G401.6 (cell line): ENCODE measurements around the gene GPSM3.

Experiments used
- FAIRE-seq: peaks from 2 replicates; lab custom pipeline; 2012; peaks lifted over from hg19 to GRCh38; lab: Jason Lieb, UNC

GPSM3 gene

GRCh38 chr6:32173051-32173727 lies 19.3 kb downstream of the GPSM3 start:
- no peak for FAIRE-seq

GRCh38 chr6:32171234-32171633 lies 21.2 kb downstream of the GPSM3 start:
- no peak for FAIRE-seq

DNA sequence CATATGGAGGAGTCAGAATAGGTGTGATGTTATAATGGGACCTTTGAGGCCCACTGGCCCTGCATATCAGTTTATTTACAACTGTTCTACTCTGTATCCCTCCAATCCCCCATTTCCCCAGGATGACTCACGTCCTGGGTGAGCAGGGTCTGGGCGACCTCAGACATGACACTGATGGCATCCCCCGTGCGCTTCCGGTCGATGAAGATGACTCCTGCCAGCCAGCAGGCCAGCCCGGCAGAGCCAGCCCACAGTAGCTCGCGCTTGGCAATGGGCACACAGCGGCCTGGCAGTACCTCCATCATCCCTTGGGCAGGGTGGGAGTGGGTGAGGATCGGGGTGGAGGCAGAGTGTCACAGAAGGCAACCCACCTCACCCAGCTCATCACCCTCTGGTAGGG lies 22.1 kb downstream of the GPSM3 start:
- FAIRE-seq = no peak

DNA sequence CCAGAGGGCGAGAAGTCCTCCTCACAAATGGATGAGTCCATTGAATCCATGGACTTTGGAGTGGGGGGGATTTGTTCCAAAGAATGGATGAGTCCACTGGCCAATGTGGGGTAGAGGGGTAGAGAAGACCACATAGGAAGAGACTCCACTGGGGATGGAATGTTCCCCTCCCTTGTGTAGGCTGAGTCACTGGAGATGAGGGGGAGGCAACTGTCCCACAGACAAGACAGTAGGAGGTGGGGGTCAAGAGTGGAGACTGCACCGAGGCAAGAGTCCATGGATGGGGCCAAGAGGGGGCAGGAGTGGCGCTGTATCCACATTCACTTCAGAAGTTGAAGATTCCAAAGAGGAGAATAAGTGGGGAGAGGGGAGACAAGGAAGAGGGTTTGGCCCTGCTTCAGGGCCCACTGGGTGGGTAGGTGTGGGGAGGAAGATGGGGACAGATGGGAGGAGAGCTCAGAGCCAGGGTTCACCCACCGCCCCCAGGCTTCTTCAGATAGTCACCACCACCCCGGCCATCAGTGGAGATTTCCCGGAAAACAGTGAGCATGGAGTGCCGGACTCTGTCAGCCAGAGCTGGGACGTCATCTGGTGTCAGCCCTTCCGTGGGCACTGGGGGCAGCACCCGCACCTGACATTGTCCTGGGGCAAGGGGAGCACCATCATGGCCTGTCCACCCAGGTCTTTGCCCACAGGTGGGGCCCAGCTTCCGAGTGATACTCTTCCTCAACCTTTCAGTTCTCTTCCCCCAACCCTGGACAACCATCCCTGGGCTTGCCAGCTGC lies 23.4 kb downstream of the GPSM3 start:
- FAIRE-seq = no peak

DNA sequence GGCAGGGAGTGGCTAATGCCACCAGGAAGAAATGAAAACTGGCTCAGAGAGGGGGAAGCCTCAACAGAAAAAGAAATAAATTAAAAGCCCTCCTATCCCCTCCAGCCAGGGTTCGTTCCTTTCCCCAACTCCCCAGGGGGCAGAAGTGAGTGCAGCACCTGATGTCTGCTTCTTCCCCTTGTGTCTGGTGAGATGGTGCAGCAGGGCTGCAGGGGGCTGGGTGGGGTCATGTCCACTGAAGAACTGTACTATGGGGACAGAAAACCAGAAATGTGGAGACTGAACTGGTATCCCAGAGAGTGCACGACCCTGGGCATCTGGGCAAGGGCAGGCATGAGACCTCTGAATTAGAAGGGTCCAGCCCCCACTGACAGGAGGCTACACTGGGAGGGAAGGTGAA lies 24.1 kb downstream of the GPSM3 start:
- FAIRE-seq = no peak

DNA sequence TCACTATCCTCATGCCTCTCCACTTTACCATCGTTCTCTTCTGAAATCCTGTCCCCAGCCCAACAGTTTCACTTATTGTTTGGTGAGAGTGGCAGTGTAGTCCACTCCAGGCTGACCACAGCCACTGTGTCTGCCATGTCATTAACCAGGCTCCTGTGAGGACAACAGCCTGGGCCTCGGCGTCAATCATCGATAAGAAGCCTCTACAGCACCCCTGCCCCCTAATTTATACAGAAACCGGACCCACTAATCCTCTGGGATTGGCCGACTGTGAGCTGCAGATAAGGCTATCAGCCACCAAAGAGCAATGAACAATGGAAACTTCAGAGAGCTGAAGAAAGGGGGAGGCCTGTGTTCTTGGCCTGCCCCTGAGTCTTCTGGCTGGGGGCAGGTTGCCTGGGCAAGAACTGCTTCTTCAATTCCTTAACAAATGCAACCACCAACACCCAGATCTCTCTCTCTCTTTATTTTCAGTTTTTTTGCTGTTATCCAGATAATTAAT lies 24.6 kb downstream of the GPSM3 start:
- no peak for FAIRE-seq

DNA sequence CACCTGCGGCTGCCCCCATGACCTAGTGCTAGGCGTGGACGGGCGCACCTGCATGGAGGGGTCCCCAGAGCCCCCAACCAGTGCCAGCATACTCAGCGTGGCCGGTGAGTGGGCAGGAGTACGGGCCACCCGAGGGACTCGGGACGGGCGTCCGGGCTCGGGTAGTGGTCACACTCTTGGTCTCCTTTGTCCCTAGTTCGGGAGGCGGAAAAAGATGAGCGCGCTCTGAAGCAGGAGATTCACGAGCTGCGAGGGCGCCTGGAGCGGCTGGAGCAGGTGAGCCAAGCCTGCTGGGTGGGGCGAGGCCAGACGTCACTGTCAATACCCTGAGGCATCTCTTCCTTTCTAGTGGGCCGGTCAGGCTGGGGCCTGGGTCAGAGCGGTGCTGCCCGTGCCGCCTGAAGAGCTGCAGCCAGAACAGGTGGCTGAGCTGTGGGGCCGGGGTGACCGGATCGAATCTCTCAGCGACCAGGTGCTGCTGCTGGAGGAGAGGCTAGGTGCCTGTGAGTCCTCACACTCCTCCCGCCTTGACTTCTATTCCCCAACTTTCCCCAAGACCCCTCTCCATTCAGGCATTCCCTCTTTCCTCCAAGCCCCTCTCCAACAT lies 25.2 kb downstream of the GPSM3 start:
- FAIRE-seq = no peak

DNA sequence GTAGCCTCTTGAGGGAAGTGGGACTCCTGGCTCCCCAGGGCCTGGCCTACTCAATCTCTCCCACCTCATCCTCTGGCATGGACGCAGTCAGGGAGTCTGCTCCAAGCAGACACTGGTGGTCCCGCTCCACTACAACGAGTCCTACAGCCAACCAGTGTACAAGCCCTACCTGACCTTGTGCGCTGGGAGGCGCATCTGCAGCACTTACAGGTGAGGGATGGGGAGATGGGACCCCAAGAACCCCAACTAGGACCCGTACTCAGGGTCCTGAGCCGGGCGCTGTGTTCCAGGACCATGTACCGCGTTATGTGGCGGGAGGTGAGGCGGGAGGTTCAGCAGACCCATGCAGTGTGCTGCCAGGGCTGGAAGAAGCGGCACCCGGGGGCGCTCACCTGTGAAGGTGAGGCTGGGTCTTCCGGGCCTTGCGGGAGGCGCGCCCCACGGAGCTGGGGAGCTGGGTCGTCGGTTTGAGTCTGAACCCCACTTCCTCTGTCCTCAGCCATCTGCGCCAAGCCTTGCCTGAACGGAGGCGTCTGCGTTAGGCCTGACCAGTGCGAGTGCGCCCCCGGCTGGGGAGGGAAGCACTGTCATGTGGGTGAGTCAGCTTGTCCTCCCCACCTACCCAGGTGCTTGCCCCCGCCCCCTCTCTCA lies 25.9 kb downstream of the GPSM3 start:
- FAIRE-seq = no peak

GRCh38 chr6:32164295-32164694 lies 28.1 kb downstream of the GPSM3 start, which contains the start of gene EGFL8:
TSS of gene EGFL8 (plus strand) at chr6:32164595. CDS start at chr6:32166166, 1,571 bp downstream.
- no peak for FAIRE-seq

DNA sequence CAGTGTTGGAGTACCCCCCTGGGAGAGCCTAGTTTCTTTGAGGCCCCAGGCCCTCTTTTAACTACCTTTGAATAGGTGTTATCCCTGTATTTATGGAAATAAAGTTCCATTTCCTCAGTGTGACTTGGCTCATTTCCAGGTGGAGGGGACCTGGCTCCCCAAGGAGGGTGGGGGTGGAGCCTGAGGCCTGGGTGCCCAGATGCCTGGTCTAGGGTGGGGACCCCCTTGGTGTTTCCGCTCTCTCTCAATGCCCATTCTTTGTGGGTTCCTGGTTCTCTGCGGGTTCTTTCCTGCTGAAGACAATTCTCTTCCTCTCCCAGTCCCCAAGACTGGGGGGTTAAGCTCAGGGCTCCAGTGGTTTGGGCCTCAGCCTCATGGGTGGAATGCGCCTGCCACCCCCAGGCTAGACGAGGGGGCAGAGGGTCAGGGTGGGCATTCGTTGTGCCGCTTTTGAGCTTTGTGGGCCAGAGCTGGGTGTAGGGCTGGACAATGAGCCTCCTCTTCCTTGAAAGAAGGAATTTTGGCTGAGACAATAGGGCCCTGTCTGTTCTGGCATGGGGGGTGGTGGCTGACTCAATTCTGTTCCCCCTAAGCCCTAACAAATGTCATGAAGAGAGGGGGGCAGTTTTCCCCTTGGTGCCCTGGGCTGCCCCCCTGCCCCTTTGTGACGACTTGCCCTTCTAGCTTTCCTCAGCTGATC lies 28.7 kb downstream of the GPSM3 start:
- FAIRE-seq = no peak

- no peak for FAIRE-seq
Measured at GRCh38 chr6:32158052-32158451, 34.4 kb downstream of the GPSM3 start.

DNA sequence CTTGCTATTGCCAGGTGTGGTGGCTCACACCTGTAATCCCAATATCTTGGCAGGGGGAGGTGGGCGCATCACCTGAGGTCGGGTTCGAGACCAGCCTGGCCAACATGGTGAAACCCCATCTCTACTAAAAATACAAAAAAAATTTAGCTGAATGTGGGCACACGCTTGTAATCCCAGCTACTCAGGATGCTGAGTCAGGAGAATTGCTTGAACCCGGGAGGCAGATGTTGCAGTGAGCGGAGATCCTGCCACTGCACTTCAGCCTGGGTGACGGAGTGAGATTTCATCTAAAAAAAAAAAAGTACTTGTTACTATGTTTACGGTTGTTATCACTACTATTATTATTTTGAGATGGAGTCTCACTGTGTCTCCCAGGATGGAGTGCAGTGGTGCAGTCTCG lies 35.6 kb downstream of the GPSM3 start:
- no peak for FAIRE-seq

GRCh38 chr6:32154514-32155161 lies 37.8 kb downstream of the GPSM3 start:
- FAIRE-seq = no peak

- peak; percentile 88 for FAIRE-seq
Measured at GRCh38 chr6:32153564-32154513, 38.6 kb downstream of the GPSM3 start, which contains the start of gene PPT2. TSS of gene PPT2 (plus strand) at chr6:32154141. CDS start at chr6:32154595, 454 bp downstream.

- FAIRE-seq = no peak
Measured at GRCh38 chr6:32152769-32153563, 39.5 kb downstream of the GPSM3 start.

DNA sequence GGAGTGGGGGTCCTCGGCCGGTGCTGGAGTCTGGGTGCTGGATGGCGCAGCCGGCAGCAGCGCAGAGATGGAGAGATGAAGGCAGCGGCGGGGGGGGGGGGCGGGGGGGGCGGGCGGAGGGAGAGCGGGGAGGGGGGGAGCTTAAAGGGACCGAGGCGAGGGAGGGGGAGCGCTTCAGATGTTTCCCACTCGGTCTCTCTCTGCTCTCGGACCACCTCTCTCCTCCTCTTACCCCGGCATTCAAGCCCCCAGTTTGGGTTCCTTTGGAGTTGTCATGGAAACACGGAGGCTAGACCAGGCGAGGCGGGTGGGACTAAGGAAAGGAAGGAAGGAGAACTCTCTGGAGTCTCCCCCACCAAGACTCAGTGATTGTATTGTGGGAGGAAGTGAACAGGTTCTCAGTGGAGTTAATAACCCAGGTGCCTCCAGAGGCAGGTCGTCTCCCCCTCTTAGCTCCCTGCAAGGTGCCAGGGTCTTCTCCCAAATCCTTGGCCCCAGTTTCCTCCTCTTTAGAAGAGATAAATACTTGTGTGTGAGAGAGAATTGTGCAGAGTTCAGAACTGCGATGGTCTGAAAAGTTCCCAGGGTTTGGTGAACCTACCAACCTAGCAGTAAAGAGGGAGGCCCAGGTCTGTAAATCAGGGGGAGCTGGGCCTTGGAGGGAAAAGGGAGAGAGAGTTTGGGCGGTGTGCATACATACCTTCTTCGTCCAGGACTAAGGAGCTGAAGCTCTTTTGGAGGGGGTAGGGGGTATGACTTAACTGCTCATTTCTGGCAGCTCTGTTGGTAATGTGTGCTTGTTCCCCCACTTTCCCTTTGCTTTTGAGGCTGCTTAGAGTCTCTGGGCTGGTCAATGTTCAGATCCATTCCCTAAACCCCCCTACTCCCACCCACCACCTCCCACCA lies 40.3 kb downstream of the GPSM3 start, which contains the start of gene PRRT1:
PRRT1 (minus strand) TSS at position 77 of the 906 bp plus-strand sequence. CDS start 112 bp downstream, outside the sequence.
- no peak for FAIRE-seq

DNA sequence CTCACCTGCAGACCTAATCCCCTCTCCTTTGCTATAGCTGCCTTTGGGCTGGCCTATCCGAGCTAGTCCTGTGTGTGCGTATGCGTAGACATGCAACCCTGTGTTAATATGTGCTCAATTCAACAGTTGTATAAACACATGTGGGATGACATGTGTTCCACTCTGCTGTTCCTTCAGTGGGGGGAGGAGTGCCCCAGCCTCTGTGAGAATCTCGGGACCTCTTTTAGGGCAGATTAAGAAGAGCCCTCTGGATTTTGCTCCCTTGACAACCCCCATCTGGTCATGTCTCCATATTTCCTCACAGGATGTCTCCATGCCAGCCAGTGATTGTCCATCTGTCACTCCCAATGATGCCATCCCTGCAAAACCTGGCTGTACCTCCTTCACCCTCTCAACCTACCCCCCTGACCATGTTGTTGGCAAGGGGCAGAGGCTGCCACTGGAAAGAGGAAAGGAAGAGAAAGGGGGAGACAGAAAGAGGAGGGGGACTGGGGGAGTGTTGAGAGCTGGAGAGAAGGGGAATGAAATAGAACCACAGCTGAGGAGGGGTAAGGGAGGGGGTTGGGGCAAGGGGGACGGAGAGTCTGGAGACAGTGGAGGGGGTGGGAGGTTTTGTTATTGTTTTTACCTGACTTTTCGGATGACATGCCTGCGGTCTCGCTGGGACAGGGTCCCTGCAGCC lies 41.1 kb downstream of the GPSM3 start:
- no peak for FAIRE-seq
